Thymus (tissue), 11 donors: ENCODE data around the gene PAX3. TPM values are rescaled to one million over a fixed set of nuclear protein-coding genes. Genes with fewer than 3 reads are reported as not detected.

Experiments
- DNase-seq, 9 donors: peaks; one replicate each; pipeline ENCODE4 v3.0.0-alpha.2; 2013; ENCODE audit warnings: low spot score in 9 of 9, low read depth in 6 of 9, missing footprints in 1 of 9
- H3K27ac ChIP-seq, 2 donors: one replicate each; pipeline ENCODE4 v1.5.1; 2013; ENCODE audit warnings: control low read depth in 1 of 2, low read depth in 1 of 2, low read length in 1 of 2, mild to moderate bottlenecking in 1 of 2, moderate library complexity in 1 of 2
- H3K27me3 ChIP-seq, 2 donors: one replicate each; pipeline ENCODE4 v1.5.1; 2013; ENCODE audit warnings: low read length in 1 of 2; ENCODE audit not compliant: control insufficient read depth in 2 of 2, insufficient read depth in 1 of 2
- H3K36me3 ChIP-seq, 2 donors: one replicate each; pipeline ENCODE4 v1.5.1; 2013; ENCODE audit warnings: low read length in 1 of 2, mild to moderate bottlenecking in 1 of 2, moderate library complexity in 1 of 2; ENCODE audit not compliant: control insufficient read depth in 2 of 2, insufficient read depth in 2 of 2
- H3K4me1 ChIP-seq, 2 donors: one replicate each; pipeline ENCODE4 v1.5.1; 2013; ENCODE audit warnings: low read length in 2 of 2; ENCODE audit not compliant: control insufficient read depth in 2 of 2, insufficient read depth in 2 of 2
- H3K4me3 ChIP-seq, 2 donors: one replicate each; pipeline ENCODE4 v1.5.1; 2013; ENCODE audit warnings: low read length in 2 of 2, control low read depth in 1 of 2, mild to moderate bottlenecking in 1 of 2
- H3K9me3 ChIP-seq, 2 donors: one replicate each; pipeline ENCODE4 v1.5.1; 2013; ENCODE audit warnings: low read length in 1 of 2, mild to moderate bottlenecking in 1 of 2; ENCODE audit not compliant: control insufficient read depth in 2 of 2, insufficient read depth in 1 of 2
- WGBS: extraction: QIAGEN DNeasy Blood & Tissue Kit; methylation state at CpG from one replicate; pipeline ENCODE4 v1.1.7; 2013; 5-methylcytosine and 5-hydroxymethylcytosine counted together
- polyA plus RNA-seq: library from polyadenylated mRNA; stranded (reverse); fragments of 200-250 nt; gene quantifications from one replicate; pipeline ENCODE4 v1.2.3, GENCODE V29; 2013
- total RNA-seq: library from RNA; stranded (reverse); fragments of 120-200 nt; gene quantifications from one replicate; pipeline ENCODE4 v1.2.4, GENCODE V29; 2013
- donor health status: healthy.

PAX3 gene
- total and polyA plus RNA-seq, 2 donors, result 0.05 TPM

- H3K36me3 ChIP-seq, result no peaks in the 10 kb centered on the region
- 72% methylated on average over 2 of the region's 2 CpGs for WGBS
- no peak overlapping the region for H3K27ac ChIP-seq
- no peaks in the 10 kb centered on the region for H3K4me1 ChIP-seq
- DNase-seq, result no peak
- no peaks in the 10 kb centered on the region for H3K9me3 ChIP-seq
- no peak overlapping the region for H3K4me3 ChIP-seq
- no peaks in the 10 kb centered on the region for H3K27me3 ChIP-seq
These were observed 50.5 kb downstream of the PAX3 start for GRCh38 chr2:222248256-222248655.

GRCh38 chr2:222242532-222242931 is 56.3 kb downstream of the PAX3 start:
- Histone ChIP-seq H3K9me3 (no peaks in the 10 kb centered on the region), H3K4me3 (no peak overlapping the region), H3K27me3 (peaks cover 8 to 27% of the 10 kb centered on the region in 2 donors), H3K27ac (no peak overlapping the region), H3K36me3 (no peaks in the 10 kb centered on the region), H3K4me1 (no peaks in the 10 kb centered on the region)
- DNase-seq, result no peak

- Histone ChIP-seq H3K27ac (no peak overlapping the region), H3K4me3 (no peak overlapping the region), H3K9me3 (no peaks in the 10 kb centered on the region), H3K4me1 (no peaks in the 10 kb centered on the region), H3K36me3 (no peaks in the 10 kb centered on the region), H3K27me3 (peaks cover 8 to 27% of the 10 kb centered on the region in 2 donors)
- DNase-seq, result no peak
- 16% methylated on average over 10 of the region's 10 CpGs for WGBS
These were observed 57.5 kb downstream of the PAX3 start for GRCh38 chr2:222241128-222241870.

- no peak for DNase-seq
- H3K4me3 ChIP-seq, result no peak overlapping the region
- 30% methylated on average over 5 of the region's 5 CpGs for WGBS
- H3K36me3 ChIP-seq, result no peaks in the 10 kb centered on the region
- H3K9me3 ChIP-seq, result no peaks in the 10 kb centered on the region
- H3K27ac ChIP-seq, result no peak overlapping the region
- H3K4me1 ChIP-seq, result no peaks in the 10 kb centered on the region
- H3K27me3 ChIP-seq, result peaks cover 8 to 27% of the 10 kb centered on the region in 2 donors
These were observed 58.1 kb downstream of the PAX3 start for GRCh38 chr2:222240676-222241049.

- 9% methylated on average over 15 of the region's 15 CpGs for WGBS
- Histone ChIP-seq H3K27me3 (peaks cover 8 to 27% of the 10 kb centered on the region in 2 donors), H3K36me3 (no peaks in the 10 kb centered on the region), H3K4me3 (no peak overlapping the region), H3K4me1 (no peaks in the 10 kb centered on the region), H3K9me3 (no peaks in the 10 kb centered on the region), H3K27ac (no peak overlapping the region)
- no peak for DNase-seq
These were observed 58.7 kb downstream of the PAX3 start for GRCh38 chr2:222239945-222240675.

- H3K27me3 ChIP-seq, result peaks cover 8 to 27% of the 10 kb centered on the region in 2 donors
- no peak for DNase-seq
- no peaks in the 10 kb centered on the region for H3K4me1 ChIP-seq
- no peaks in the 10 kb centered on the region for H3K36me3 ChIP-seq
- H3K9me3 ChIP-seq, result no peaks in the 10 kb centered on the region
- WGBS, result 35% methylated on average over 4 of the region's 4 CpGs
- no peak overlapping the region for H3K4me3 ChIP-seq
- no peak overlapping the region for H3K27ac ChIP-seq
These were observed 59.7 kb downstream of the PAX3 start for GRCh38 chr2:222239091-222239490.

GRCh38 chr2:222238072-222238471 is 60.7 kb downstream of the PAX3 start:
- H3K4me1 ChIP-seq, result no peaks in the 10 kb centered on the region
- no peak overlapping the region for H3K4me3 ChIP-seq
- H3K9me3 ChIP-seq, result no peaks in the 10 kb centered on the region
- no peak for DNase-seq
- no peak overlapping the region for H3K27ac ChIP-seq
- WGBS, result 84% methylated on average over 3 of the region's 3 CpGs
- peaks cover 8 to 27% of the 10 kb centered on the region in 2 donors for H3K27me3 ChIP-seq
- H3K36me3 ChIP-seq, result no peaks in the 10 kb centered on the region

GRCh38 chr2:222232839-222233238 is 66.0 kb downstream of the PAX3 start:
- Histone ChIP-seq H3K9me3 (no peaks in the 10 kb centered on the region), H3K4me3 (no peak overlapping the region), H3K4me1 (no peaks in the 10 kb centered on the region), H3K27me3 (no peaks in the 10 kb centered on the region), H3K36me3 (no peaks in the 10 kb centered on the region), H3K27ac (no peak overlapping the region)
- no peak for DNase-seq

GRCh38 chr2:222232372-222232771 is 66.4 kb downstream of the PAX3 start:
- Histone ChIP-seq H3K36me3 (no peaks in the 10 kb centered on the region), H3K4me3 (no peak overlapping the region), H3K27ac (no peak overlapping the region), H3K9me3 (no peaks in the 10 kb centered on the region), H3K4me1 (no peaks in the 10 kb centered on the region), H3K27me3 (no peaks in the 10 kb centered on the region)
- no peak for DNase-seq
- WGBS, result 91% methylated on average over 3 of the region's 3 CpGs
